H9 (cell line): ENCODE data around the gene TFB1M. TPM values are rescaled to one million over a fixed set of nuclear protein-coding genes. Genes with fewer than 3 reads are reported as not detected.

ENCODE experiments used
- DNase-seq: peaks from one replicate; pipeline ENCODE4 v3.0.0-alpha.2; 2017
- H2AFZ ChIP-seq: one replicate; pipeline ENCODE4 v1.6.1; 2013; ENCODE audit warnings: mild to moderate bottlenecking, low read length, control low read depth, moderate library complexity
- H2AK5ac ChIP-seq: 2 replicates; pipeline ENCODE4 v1.6.1; 2013; ENCODE audit warnings: low read length, control low read depth, mixed read lengths; ENCODE audit not compliant: insufficient read length
- H2BK120ac ChIP-seq: one replicate; pipeline ENCODE4 v1.6.1; 2013; ENCODE audit warnings: low read depth, mild to moderate bottlenecking, low read length, control low read depth, inconsistent platforms; ENCODE audit not compliant: poor library complexity, severe bottlenecking
- H2BK12ac ChIP-seq: 2 replicates; pipeline ENCODE4 v1.6.1; 2013; ENCODE audit warnings: low read length, control low read depth, mixed read lengths, low read depth; ENCODE audit not compliant: insufficient read length
- H2BK15ac ChIP-seq: 2 replicates; pipeline ENCODE4 v1.6.1; 2013; ENCODE audit warnings: low read depth, low read length, control low read depth
- H2BK20ac ChIP-seq: one replicate; pipeline ENCODE4 v1.6.1; 2013; ENCODE audit warnings: low read depth, mild to moderate bottlenecking, low read length, control low read depth, inconsistent platforms; ENCODE audit not compliant: poor library complexity, severe bottlenecking
- H2BK5ac ChIP-seq: 2 replicates; pipeline ENCODE4 v1.6.1; 2013; ENCODE audit warnings: low read length, control low read depth, mixed read lengths; ENCODE audit not compliant: insufficient read length
- H3K14ac ChIP-seq: 2 replicates; pipeline ENCODE4 v1.6.1; 2013; ENCODE audit warnings: low read length, control low read depth; ENCODE audit not compliant: insufficient read depth
- H3K18ac ChIP-seq: 2 replicates; pipeline ENCODE4 v1.6.1; 2013; ENCODE audit warnings: low read depth, mild to moderate bottlenecking, mixed read lengths, low read length, control low read depth; ENCODE audit not compliant: insufficient read length
- H3K23ac ChIP-seq: 2 replicates; pipeline ENCODE4 v1.6.1; 2013; ENCODE audit warnings: low read length, control low read depth, mixed read lengths, low read depth; ENCODE audit not compliant: insufficient read length
- H3K23me2 ChIP-seq: 2 replicates; pipeline ENCODE4 v1.6.1; 2013; ENCODE audit warnings: low read depth, mild to moderate bottlenecking, mixed read lengths, low read length, control low read depth; ENCODE audit not compliant: insufficient read length, poor library complexity, severe bottlenecking
- H3K27ac ChIP-seq: 2 replicates; pipeline ENCODE4 v1.5.1; 2013; ENCODE audit warnings: low read length, control low read depth, mixed read lengths, low read depth; ENCODE audit not compliant: insufficient read length
- H3K27me3 ChIP-seq: 2 replicates; pipeline ENCODE4 v1.6.1; 2013; ENCODE audit warnings: low read length, control low read depth, inconsistent platforms; ENCODE audit not compliant: insufficient read depth
- H3K4ac ChIP-seq: 2 replicates; pipeline ENCODE4 v1.6.1; 2013; ENCODE audit warnings: low read depth, mild to moderate bottlenecking, control low read depth, inconsistent platforms, low read length, moderate library complexity
- H3K4me1 ChIP-seq: 2 replicates; pipeline ENCODE4 v1.6.1; 2013; ENCODE audit warnings: low read length, control low read depth, inconsistent platforms; ENCODE audit not compliant: insufficient read depth
- H3K4me2 ChIP-seq: 2 replicates; pipeline ENCODE4 v1.6.1; 2013; ENCODE audit warnings: low read length, control low read depth, mixed read lengths; ENCODE audit not compliant: insufficient read length, insufficient read depth
- H3K56ac ChIP-seq: 2 replicates; pipeline ENCODE4 v1.6.1; 2013; ENCODE audit warnings: low read depth, mild to moderate bottlenecking, mixed read lengths, low read length, control low read depth; ENCODE audit not compliant: insufficient read length
- H3K79me1 ChIP-seq: 2 replicates; pipeline ENCODE4 v1.6.1; 2013; ENCODE audit warnings: low read depth, mild to moderate bottlenecking, moderate library complexity, low read length, control low read depth, inconsistent platforms; ENCODE audit not compliant: insufficient read depth, poor library complexity, severe bottlenecking
- H3K79me2 ChIP-seq: 2 replicates; pipeline ENCODE4 v1.6.1; 2013; ENCODE audit warnings: low read length, control low read depth, inconsistent platforms; ENCODE audit not compliant: insufficient read depth
- H3K9ac ChIP-seq: 2 replicates; pipeline ENCODE4 v1.6.1; 2013; ENCODE audit warnings: low read length, control low read depth, mixed read lengths; ENCODE audit not compliant: insufficient read length; ENCODE audit errors: extremely low read depth
- H3K9me3 ChIP-seq: one replicate; pipeline ENCODE4 v1.6.1; 2013; ENCODE audit warnings: low read depth, low read length, inconsistent platforms; ENCODE audit not compliant: control insufficient read depth
- H3T11ph ChIP-seq: one replicate; pipeline ENCODE4 v1.6.1; 2013; ENCODE audit warnings: mild to moderate bottlenecking, low read length, control low read depth, inconsistent platforms
- H4K20me1 ChIP-seq: one replicate; pipeline ENCODE4 v1.6.1; 2013; ENCODE audit not compliant: control insufficient read depth, insufficient read length, insufficient read depth
- H4K5ac ChIP-seq: 2 replicates; pipeline ENCODE4 v1.6.1; 2013; ENCODE audit warnings: low read depth, mild to moderate bottlenecking, mixed read lengths, low read length, control low read depth; ENCODE audit not compliant: insufficient read length
- H4K8ac ChIP-seq: replicated peaks from 2 replicates; pipeline ENCODE4 v1.6.1; 2013; ENCODE audit warnings: low read length, control low read depth, mixed read lengths, low read depth; ENCODE audit not compliant: insufficient read length
- H4K91ac ChIP-seq: 2 replicates; pipeline ENCODE4 v1.6.1; 2013; ENCODE audit warnings: low read depth, mild to moderate bottlenecking, moderate library complexity, mixed read lengths, low read length, control low read depth; ENCODE audit not compliant: insufficient read length
- H3K27ac Mint-ChIP-seq, 3 experiments: 2 replicates in 2 of 3; 3 replicates in 1 of 3; pipeline ENCODE4 v1.8.0; 2020 to 2021; ENCODE audit warnings: mixed read lengths in 3 of 3, mild to moderate bottlenecking in 1 of 3, moderate library complexity in 1 of 3
- H3K27me3 Mint-ChIP-seq: 2 replicates; pipeline ENCODE4 v1.8.0; 2021; ENCODE audit warnings: low read depth, mild to moderate bottlenecking, moderate library complexity, mixed read lengths
- H3K36me3 Mint-ChIP-seq, 3 experiments: 2 replicates in 2 of 3; 3 replicates in 1 of 3; pipeline ENCODE4 v1.8.0; 2020 to 2021; ENCODE audit warnings: low read depth in 3 of 3, mixed read lengths in 3 of 3; ENCODE audit not compliant: insufficient read depth in 1 of 3
- H3K4me1 Mint-ChIP-seq, 2 experiments: 2 replicates each; pipeline ENCODE4 v1.8.0; 2020; ENCODE audit warnings: mixed read lengths in 2 of 2
- H3K4me3 Mint-ChIP-seq, 2 experiments: 2 replicates in 1 of 2; 3 replicates in 1 of 2; pipeline ENCODE4 v1.8.0; 2020 to 2021; ENCODE audit warnings: mild to moderate bottlenecking in 2 of 2, mixed read lengths in 2 of 2, moderate library complexity in 1 of 2
- H3K9me3 Mint-ChIP-seq, 2 experiments: 2 replicates in 1 of 2; 3 replicates in 1 of 2; pipeline ENCODE4 v1.8.0; 2020; ENCODE audit warnings: mild to moderate bottlenecking in 2 of 2, mixed read lengths in 2 of 2, moderate library complexity in 1 of 2
- CTCF ChIP-seq: fragments of 200-600 bp; sonication (generic); conservative IDR thresholded peaks from 3 replicates; pipeline ENCODE4 v1.8.0; 2021; ENCODE audit warnings: antibody characterized with exemption, mild to moderate bottlenecking
- WGBS: extraction: QIAGEN DNeasy Blood & Tissue Kit; methylation state at CpG from one replicate; pipeline ENCODE4 v1.1.7; 2013; ENCODE audit warnings: missing lambda C conversion rate, low lambda C conversion rate, mixed read lengths; ENCODE audit not compliant: insufficient read length; ENCODE audit errors: extremely low coverage; 5-methylcytosine and 5-hydroxymethylcytosine counted together
- total RNA-seq: library from RNA; stranded (reverse); gene quantifications from 2 replicates; pipeline ENCODE4 v1.2.1, GENCODE V29; 2021

Gene TFB1M
- total RNA-seq, 1 experiment from 2014 or later = 28.6 TPM

GRCh38 chr6:155244434-155244833 lies 69.8 kb downstream of the TFB1M start:
- no peak overlapping the region for H2BK5ac ChIP-seq
- no peak overlapping the region for H4K5ac ChIP-seq
- no peak overlapping the region for H4K91ac ChIP-seq
- H3K14ac ChIP-seq = no peak overlapping the region
- H3K9me3 Mint-ChIP-seq = peaks cover 5 to 11% of the 10 kb centered on the region in 2 experiments; a peak in 4 of 5 replicates
- H4K20me1 ChIP-seq = no peaks in the 10 kb centered on the region
- H3K27ac Mint-ChIP-seq = no peak overlapping the region
- WGBS = no CpG with 5 or more reads among the region's 4 CpGs
- H3K27me3 ChIP-seq = no peaks in the 10 kb centered on the region
- H3T11ph ChIP-seq = no peak overlapping the region
- H3K4me1 ChIP-seq = no peaks in the 10 kb centered on the region
- no peak for TF ChIP-seq CTCF
- H4K8ac ChIP-seq = no peak overlapping the region
- DNase-seq = no peak
- H3K4me1 Mint-ChIP-seq = peaks cover 6 to 9% of the 10 kb centered on the region in 2 experiments
- H3K18ac ChIP-seq = no peak overlapping the region
- no peak overlapping the region for H3K56ac ChIP-seq
- no peaks in the 10 kb centered on the region for H3K9me3 ChIP-seq
- H3K4ac ChIP-seq = no peak overlapping the region
- H3K27me3 Mint-ChIP-seq = 0 out of 2 replicates have a peak, but pooled peaks cover 2% of the 10 kb centered on the region
- no peak overlapping the region for H3K27ac ChIP-seq
- no peak overlapping the region for H2AFZ ChIP-seq
- no peak overlapping the region for H3K9ac ChIP-seq
- H3K79me1 ChIP-seq = no peaks in the 10 kb centered on the region
- H2BK12ac ChIP-seq = no peak overlapping the region
- H2BK120ac ChIP-seq = no peak overlapping the region
- H2AK5ac ChIP-seq = no peak overlapping the region
- no peak overlapping the region for H2BK15ac ChIP-seq
- no peak overlapping the region for H3K4me2 ChIP-seq
- no peaks in the 10 kb centered on the region for H3K79me2 ChIP-seq
- H3K36me3 Mint-ChIP-seq = peaks cover 18 to 65% (median 50%) of the 10 kb centered on the region in 3 experiments; a peak in 6 of 7 replicates
- no peak overlapping the region for H3K4me3 Mint-ChIP-seq
- H2BK20ac ChIP-seq = no peak overlapping the region
- H3K23ac ChIP-seq = no peak overlapping the region
- H3K23me2 ChIP-seq = no peaks in the 10 kb centered on the region
